Large intestine (tissue), 3 donors: Measurements from ENCODE around the gene POLK. TPM values are rescaled to one million over a fixed set of nuclear protein-coding genes. Genes with fewer than 3 reads are reported as not detected.

Source experiments
- DNase-seq, 2 donors: peaks; one replicate each; pipeline versions ENCODE4 v3.0.0 to v3.0.0-alpha.2; 2013
- H3K27ac ChIP-seq: one replicate; pipeline ENCODE4 v1.5.1; 2013; ENCODE audit warnings: low read length
- H3K27me3 ChIP-seq: 2 replicates; pipeline ENCODE4 v1.6.1; 2013; ENCODE audit warnings: low read length; ENCODE audit not compliant: control insufficient read depth, insufficient read depth
- H3K36me3 ChIP-seq: 2 replicates; pipeline ENCODE4 v1.6.1; 2013; ENCODE audit warnings: low read length; ENCODE audit not compliant: control insufficient read depth, insufficient read depth
- H3K4me1 ChIP-seq: one replicate; pipeline ENCODE4 v1.6.1; 2013; ENCODE audit warnings: low read length; ENCODE audit not compliant: control insufficient read depth, insufficient read depth
- H3K4me3 ChIP-seq: one replicate; pipeline ENCODE4 v1.5.1; 2013; ENCODE audit warnings: low read length
- H3K9me3 ChIP-seq: one replicate; pipeline ENCODE4 v1.6.1; 2013; ENCODE audit warnings: mild to moderate bottlenecking, low read depth, low read length, moderate library complexity; ENCODE audit not compliant: control insufficient read depth
- WGBS: methylation state at CpG from one replicate; pipeline ENCODE4 v1.1.5; 2013; ENCODE audit warnings: low lambda C conversion rate; ENCODE audit not compliant: insufficient coverage; 5-methylcytosine and 5-hydroxymethylcytosine counted together
- polyA plus RNA-seq: library from polyadenylated mRNA; unstranded; fragments of 120-200 nt; gene quantifications from one replicate; pipeline ENCODE4 v1.2.1, GENCODE V29; 2013

The POLK gene
- polyA plus RNA-seq, 1 donor, result 18.9 TPM

DNA sequence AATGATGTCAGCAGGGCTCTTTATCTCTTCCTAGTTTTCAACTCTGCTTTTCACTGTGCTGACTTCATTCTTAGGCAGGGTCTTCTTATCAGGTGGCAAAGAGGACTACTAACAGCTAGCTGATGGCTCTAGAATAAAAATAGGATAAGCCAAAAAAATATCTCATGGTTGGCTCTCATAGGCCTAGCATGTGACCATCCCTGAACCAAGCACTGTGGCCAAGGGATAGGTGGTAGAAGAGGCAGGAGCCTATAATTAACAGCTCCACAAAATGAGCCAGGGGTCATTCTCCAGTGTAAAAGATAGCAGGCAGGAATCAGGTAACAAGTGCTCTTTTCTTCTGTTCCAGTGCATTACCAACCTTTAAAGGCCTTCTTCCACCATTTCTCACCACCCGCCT is 120.6 kb downstream of the POLK start:
- Histone ChIP-seq H3K27me3 (no peaks in the 10 kb centered on the region), H3K9me3 (no peaks in the 10 kb centered on the region), H3K4me3 (no peak overlapping the region), H3K36me3 (no peaks in the 10 kb centered on the region), H3K27ac (no peak overlapping the region), H3K4me1 (no peaks in the 10 kb centered on the region)
- DNase-seq, result no peak
- WGBS, result no CpG with 5 or more reads among the region's 1 CpG

GRCh38 chr5:75637949-75638348 is 126.3 kb downstream of the POLK start:
- H3K36me3 ChIP-seq, result no peaks in the 10 kb centered on the region
- H3K9me3 ChIP-seq, result peaks cover 3% of the 10 kb centered on the region
- DNase-seq, result no peak
- H3K27me3 ChIP-seq, result no peaks in the 10 kb centered on the region
- no CpG with 5 or more reads among the region's 1 CpG for WGBS
- no peaks in the 10 kb centered on the region for H3K4me1 ChIP-seq
- no peak overlapping the region for H3K4me3 ChIP-seq
- no peak overlapping the region for H3K27ac ChIP-seq

GRCh38 chr5:75639535-75640311 is 128.0 kb downstream of the POLK start:
- H3K4me1 ChIP-seq, result no peaks in the 10 kb centered on the region
- DNase-seq, result no peak
- no peak overlapping the region for H3K27ac ChIP-seq
- H3K27me3 ChIP-seq, result no peaks in the 10 kb centered on the region
- WGBS, result 71% methylated on average over 1 of the region's 3 CpGs
- no peaks in the 10 kb centered on the region for H3K36me3 ChIP-seq
- peaks cover 3% of the 10 kb centered on the region for H3K9me3 ChIP-seq
- no peak overlapping the region for H3K4me3 ChIP-seq

- DNase-seq, result no peak
- Histone ChIP-seq H3K4me1 (no peaks in the 10 kb centered on the region), H3K9me3 (peaks cover 3% of the 10 kb centered on the region), H3K27ac (no peak overlapping the region), H3K36me3 (no peaks in the 10 kb centered on the region), H3K4me3 (no peak overlapping the region), H3K27me3 (no peaks in the 10 kb centered on the region)
Measured at GRCh38 chr5:75640395-75640794, 128.7 kb downstream of the POLK start.

- WGBS, result no CpG with 5 or more reads among the region's 2 CpGs
- H3K27me3 ChIP-seq, result no peaks in the 10 kb centered on the region
Measured at GRCh38 chr5:75640826-75641225, 129.1 kb downstream of the POLK start.

DNA sequence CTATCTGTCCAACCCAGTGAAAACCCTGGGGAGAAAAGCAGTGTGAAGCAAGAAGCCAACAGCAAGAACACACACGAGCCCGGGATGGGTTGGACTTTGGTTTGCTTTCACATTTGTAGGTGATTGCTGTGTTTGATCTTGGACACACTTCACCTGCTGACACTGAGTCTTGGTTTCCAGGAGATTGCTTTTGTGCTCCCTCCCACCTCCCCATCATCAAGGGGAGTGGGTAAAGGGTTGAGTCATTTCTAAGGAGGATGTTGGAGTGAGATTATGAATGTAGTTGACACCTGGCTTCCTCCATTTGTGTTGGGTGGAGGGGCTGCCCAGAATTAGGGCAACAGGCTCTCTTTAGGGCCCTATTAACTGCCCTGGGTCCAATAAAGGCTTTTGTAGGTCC is 137.0 kb downstream of the POLK start:
- no CpG with 5 or more reads among the region's 2 CpGs for WGBS
- Histone ChIP-seq H3K4me3 (no peak overlapping the region), H3K36me3 (no peaks in the 10 kb centered on the region), H3K9me3 (no peaks in the 10 kb centered on the region), H3K27me3 (no peaks in the 10 kb centered on the region), H3K4me1 (peaks cover 8% of the 10 kb centered on the region), H3K27ac (peak overlapping the region; percentile 42)
- peak; percentile 92 to 96 for DNase-seq

More at GRCh38 chr5:75640826-75641225, 129.1 kb downstream of the POLK start:
- Histone ChIP-seq H3K4me1 (no peaks in the 10 kb centered on the region), H3K27ac (no peak overlapping the region), H3K9me3 (peaks cover 3% of the 10 kb centered on the region), H3K36me3 (no peaks in the 10 kb centered on the region), H3K4me3 (no peak overlapping the region)
- DNase-seq, result no peak

Other genes with a start within 250 kb of the POLK start
- 60.2 TPM for gene HMGCR, start 174.7 kb upstream of the POLK start, polyA plus RNA-seq
- 50.3 TPM for gene CERT1, start 262 bp upstream of the POLK start, polyA plus RNA-seq
- gene ANKDD1B, start 99.6 kb downstream of the POLK start, polyA plus RNA-seq, result 18.1 TPM
- gene POC5, start 205.5 kb downstream of the POLK start, polyA plus RNA-seq, result 10.5 TPM